ENCODE results near the gene DGKD.

Gene DGKD

GRCh38 chr2:233446606-233447305 is 92.5 kb downstream of the DGKD start:
- Histone ChIP-seq H3K36me3 (ENCODE audit: insufficient read depth, low read depth, low read length) (peaks cover 20% of the 10 kb centered on the region), H3K9me3 (ENCODE audit: insufficient read depth, low read depth, low read length) (no peaks in the 10 kb centered on the region), H3K27ac (ENCODE audit: low read length) (no peak overlapping the region), H3K9ac (ENCODE audit: low read depth, low read length) (no peak overlapping the region), H3K4me1 (ENCODE audit: insufficient read depth, low read length) (no peaks in the 10 kb centered on the region), H3K4me3 (ENCODE audit: low read length) (no peak overlapping the region), H3K27me3 (ENCODE audit: insufficient read depth, low read length) (no peaks in the 10 kb centered on the region)

- no peak overlapping the region for H3K9ac ChIP-seq (ENCODE audit: low read depth, low read length)
- H3K27ac ChIP-seq (ENCODE audit: low read length) = no peak overlapping the region
- no peaks in the 10 kb centered on the region for H3K27me3 ChIP-seq (ENCODE audit: insufficient read depth, low read length)
- peaks cover 29% of the 10 kb centered on the region for H3K36me3 ChIP-seq (ENCODE audit: insufficient read depth, low read depth, low read length)
- no peak overlapping the region for H3K4me3 ChIP-seq (ENCODE audit: low read length)
- no peaks in the 10 kb centered on the region for H3K9me3 ChIP-seq (ENCODE audit: insufficient read depth, low read depth, low read length)
- no peaks in the 10 kb centered on the region for H3K4me1 ChIP-seq (ENCODE audit: insufficient read depth, low read length)
Measured at GRCh38 chr2:233447506-233448219, 93.4 kb downstream of the DGKD start.

GRCh38 chr2:233448220-233448559 is 93.9 kb downstream of the DGKD start:
- Histone ChIP-seq H3K4me3 (ENCODE audit: low read length) (no peak overlapping the region), H3K9ac (ENCODE audit: low read depth, low read length) (no peak overlapping the region), H3K9me3 (ENCODE audit: insufficient read depth, low read depth, low read length) (no peaks in the 10 kb centered on the region), H3K36me3 (ENCODE audit: insufficient read depth, low read depth, low read length) (peaks cover 33% of the 10 kb centered on the region), H3K4me1 (ENCODE audit: insufficient read depth, low read length) (no peaks in the 10 kb centered on the region), H3K27ac (ENCODE audit: low read length) (no peak overlapping the region), H3K27me3 (ENCODE audit: insufficient read depth, low read length) (no peaks in the 10 kb centered on the region)

GRCh38 chr2:233448575-233448974 is 94.3 kb downstream of the DGKD start:
- H3K27me3 ChIP-seq (ENCODE audit: insufficient read depth, low read length) = no peaks in the 10 kb centered on the region
- H3K9ac ChIP-seq (ENCODE audit: low read depth, low read length) = no peak overlapping the region
- no peak overlapping the region for H3K4me3 ChIP-seq (ENCODE audit: low read length)
- no peaks in the 10 kb centered on the region for H3K9me3 ChIP-seq (ENCODE audit: insufficient read depth, low read depth, low read length)
- H3K36me3 ChIP-seq (ENCODE audit: insufficient read depth, low read depth, low read length) = peaks cover 36% of the 10 kb centered on the region
- no peaks in the 10 kb centered on the region for H3K4me1 ChIP-seq (ENCODE audit: insufficient read depth, low read length)
- no peak overlapping the region for H3K27ac ChIP-seq (ENCODE audit: low read length)

- Histone ChIP-seq H3K9me3 (ENCODE audit: insufficient read depth, low read depth, low read length) (no peaks in the 10 kb centered on the region), H3K27ac (ENCODE audit: low read length) (no peak overlapping the region), H3K9ac (ENCODE audit: low read depth, low read length) (no peak overlapping the region), H3K4me3 (ENCODE audit: low read length) (no peak overlapping the region), H3K36me3 (ENCODE audit: insufficient read depth, low read depth, low read length) (peaks cover 40% of the 10 kb centered on the region), H3K4me1 (ENCODE audit: insufficient read depth, low read length) (no peaks in the 10 kb centered on the region), H3K27me3 (ENCODE audit: insufficient read depth, low read length) (no peaks in the 10 kb centered on the region)
Measured at GRCh38 chr2:233449081-233449901, 95.0 kb downstream of the DGKD start.

GRCh38 chr2:233449921-233450863 is 95.9 kb downstream of the DGKD start:
- Histone ChIP-seq H3K27ac (ENCODE audit: low read length) (no peak overlapping the region), H3K4me1 (ENCODE audit: insufficient read depth, low read length) (no peaks in the 10 kb centered on the region), H3K9ac (ENCODE audit: low read depth, low read length) (no peak overlapping the region), H3K27me3 (ENCODE audit: insufficient read depth, low read length) (no peaks in the 10 kb centered on the region), H3K9me3 (ENCODE audit: insufficient read depth, low read depth, low read length) (no peaks in the 10 kb centered on the region), H3K36me3 (ENCODE audit: insufficient read depth, low read depth, low read length) (peaks cover 47% of the 10 kb centered on the region), H3K4me3 (ENCODE audit: low read length) (no peak overlapping the region)

GRCh38 chr2:233450864-233451575 is 96.7 kb downstream of the DGKD start:
- Histone ChIP-seq H3K9me3 (ENCODE audit: insufficient read depth, low read depth, low read length) (no peaks in the 10 kb centered on the region), H3K9ac (ENCODE audit: low read depth, low read length) (no peak overlapping the region), H3K27me3 (ENCODE audit: insufficient read depth, low read length) (no peaks in the 10 kb centered on the region), H3K36me3 (ENCODE audit: insufficient read depth, low read depth, low read length) (peaks cover 52% of the 10 kb centered on the region), H3K4me3 (ENCODE audit: low read length) (no peak overlapping the region), H3K4me1 (ENCODE audit: insufficient read depth, low read length) (no peaks in the 10 kb centered on the region), H3K27ac (ENCODE audit: low read length) (no peak overlapping the region)

GRCh38 chr2:233451950-233452349 is 97.7 kb downstream of the DGKD start:
- Histone ChIP-seq H3K9me3 (ENCODE audit: insufficient read depth, low read depth, low read length) (no peaks in the 10 kb centered on the region), H3K9ac (ENCODE audit: low read depth, low read length) (no peak overlapping the region), H3K4me1 (ENCODE audit: insufficient read depth, low read length) (no peaks in the 10 kb centered on the region), H3K27me3 (ENCODE audit: insufficient read depth, low read length) (no peaks in the 10 kb centered on the region), H3K4me3 (ENCODE audit: low read length) (no peak overlapping the region), H3K27ac (ENCODE audit: low read length) (no peak overlapping the region), H3K36me3 (ENCODE audit: insufficient read depth, low read depth, low read length) (peaks cover 58% of the 10 kb centered on the region)

- Histone ChIP-seq H3K9me3 (ENCODE audit: insufficient read depth, low read depth, low read length) (no peaks in the 10 kb centered on the region), H3K9ac (ENCODE audit: low read depth, low read length) (no peak overlapping the region), H3K36me3 (ENCODE audit: insufficient read depth, low read depth, low read length) (peaks cover 67% of the 10 kb centered on the region), H3K27ac (ENCODE audit: low read length) (no peak overlapping the region), H3K4me3 (ENCODE audit: low read length) (no peak overlapping the region), H3K27me3 (ENCODE audit: insufficient read depth, low read length) (no peaks in the 10 kb centered on the region), H3K4me1 (ENCODE audit: insufficient read depth, low read length) (no peaks in the 10 kb centered on the region)
Measured at GRCh38 chr2:233453111-233453915, 99.0 kb downstream of the DGKD start.

- H3K36me3 ChIP-seq (ENCODE audit: insufficient read depth, low read depth, low read length) = peaks cover 67% of the 10 kb centered on the region
Measured at GRCh38 chr2:233453916-233454315, 99.6 kb downstream of the DGKD start.

More at GRCh38 chr2:233453916-233454315, 99.6 kb downstream of the DGKD start:
- no peaks in the 10 kb centered on the region for H3K9me3 ChIP-seq (ENCODE audit: insufficient read depth, low read depth, low read length)
- no peak overlapping the region for H3K27ac ChIP-seq (ENCODE audit: low read length)
- H3K9ac ChIP-seq (ENCODE audit: low read depth, low read length) = no peak overlapping the region
- H3K4me3 ChIP-seq (ENCODE audit: low read length) = no peak overlapping the region
- H3K27me3 ChIP-seq (ENCODE audit: insufficient read depth, low read length) = no peaks in the 10 kb centered on the region
- no peaks in the 10 kb centered on the region for H3K4me1 ChIP-seq (ENCODE audit: insufficient read depth, low read length)

Measured in iPS-20b (cell line).